Endothelial cell of umbilical vein (primary cell): Measurements from ENCODE around the gene RPS27L.

ENCODE experiments used
- EZH2 ChIP-seq: IDR thresholded peaks from 2 replicates; pipeline ENCODE4 v1.6.1; 2012; ENCODE audit warnings: borderline replicate concordance, low read depth, mild to moderate bottlenecking, moderate library complexity, low read length, inconsistent platforms; ENCODE audit not compliant: severe bottlenecking
- JUN ChIP-seq: IDR thresholded peaks from 2 replicates; pipeline ENCODE4 v1.6.1; 2011; ENCODE audit warnings: borderline replicate concordance, low read depth; ENCODE audit not compliant: insufficient read length, insufficient read depth
- MYC ChIP-seq: IDR thresholded peaks from one replicate; pipeline ENCODE4 v1.6.1; 2011; ENCODE audit warnings: mild to moderate bottlenecking, low read depth, low read length
- POLR2A ChIP-seq: IDR thresholded peaks from 2 replicates; pipeline ENCODE4 v1.6.1; 2012; ENCODE audit warnings: low read depth, mild to moderate bottlenecking, control low read depth, low read length
- POLR2AphosphoS5 ChIP-seq: IDR thresholded peaks from 2 replicates; pipeline ENCODE4 v1.6.1; 2012; ENCODE audit warnings: low read depth, mild to moderate bottlenecking, control low read depth, low read length, moderate library complexity; ENCODE audit not compliant: insufficient read depth
- TF ChIP-seq, protein P1 (sequence below), 2 donors: IDR thresholded peaks; 1 replicate in 1 of 2; 2 replicates in 1 of 2; pipeline ENCODE4 v1.5.1; 2011; ENCODE audit warnings: low read length in 2 of 2, mild to moderate bottlenecking in 2 of 2, moderate library complexity in 2 of 2, control low read depth in 1 of 2, inconsistent platforms in 1 of 2, low read depth in 1 of 2; ENCODE audit not compliant: insufficient read depth in 1 of 2; ENCODE audit errors: extremely low read depth in 1 of 2

DNA sequence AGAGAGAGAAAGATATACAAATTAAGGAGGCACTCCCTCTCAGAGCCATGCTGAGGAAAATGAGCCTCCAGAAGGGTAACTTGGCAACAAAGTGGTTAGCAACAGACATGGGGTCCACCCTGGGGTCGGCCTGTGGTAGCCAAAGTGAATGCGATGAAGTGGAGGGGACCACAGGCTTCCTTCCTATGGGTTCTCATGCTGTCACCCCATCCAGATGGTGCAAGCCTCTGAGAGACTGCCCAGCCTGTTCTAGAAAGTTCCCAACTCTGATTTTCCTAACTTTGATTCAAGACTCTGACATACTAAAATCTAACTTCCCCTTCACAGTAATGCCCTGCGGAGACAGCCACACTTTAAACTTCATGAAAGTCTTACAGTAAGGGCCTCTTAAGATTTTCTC is 53.9 kb downstream of the RPS27L start:
- TF ChIP-seq POLR2AphosphoS5 (no peak), POLR2A (no peak), EZH2 (no peak), JUN (no peak), MYC (no peak)
- TF ChIP-seq, protein P1, sequence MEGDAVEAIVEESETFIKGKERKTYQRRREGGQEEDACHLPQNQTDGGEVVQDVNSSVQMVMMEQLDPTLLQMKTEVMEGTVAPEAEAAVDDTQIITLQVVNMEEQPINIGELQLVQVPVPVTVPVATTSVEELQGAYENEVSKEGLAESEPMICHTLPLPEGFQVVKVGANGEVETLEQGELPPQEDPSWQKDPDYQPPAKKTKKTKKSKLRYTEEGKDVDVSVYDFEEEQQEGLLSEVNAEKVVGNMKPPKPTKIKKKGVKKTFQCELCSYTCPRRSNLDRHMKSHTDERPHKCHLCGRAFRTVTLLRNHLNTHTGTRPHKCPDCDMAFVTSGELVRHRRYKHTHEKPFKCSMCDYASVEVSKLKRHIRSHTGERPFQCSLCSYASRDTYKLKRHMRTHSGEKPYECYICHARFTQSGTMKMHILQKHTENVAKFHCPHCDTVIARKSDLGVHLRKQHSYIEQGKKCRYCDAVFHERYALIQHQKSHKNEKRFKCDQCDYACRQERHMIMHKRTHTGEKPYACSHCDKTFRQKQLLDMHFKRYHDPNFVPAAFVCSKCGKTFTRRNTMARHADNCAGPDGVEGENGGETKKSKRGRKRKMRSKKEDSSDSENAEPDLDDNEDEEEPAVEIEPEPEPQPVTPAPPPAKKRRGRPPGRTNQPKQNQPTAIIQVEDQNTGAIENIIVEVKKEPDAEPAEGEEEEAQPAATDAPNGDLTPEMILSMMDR (IDR thresholded peaks at IDR 0.05; ENCODE audit: extremely low read depth in 1 of 2, insufficient read depth in 1 of 2, low read depth in 1 of 2, low read length in 2 of 2) = no peak
